Skin epidermis (tissue), 12 donors: Measurements from ENCODE around the gene SLC7A8.
A peak's percentile ranks its signal among the peaks of the same experiment; 100 is the strongest.

ENCODE experiments used
- H3K27ac ChIP-seq, 21 experiments: fragments of 200-600 bp; sonication (generic) in 11 of 21; one replicate each; pipeline ENCODE4 v1.5.0; 2020; ENCODE audit warnings: mild to moderate bottlenecking in 3 of 21, inconsistent platforms in 2 of 21, moderate library complexity in 2 of 21
- H3K4me3 ChIP-seq, 7 experiments: fragments of 200-600 bp; sonication (generic) in 2 of 7; one replicate each; pipeline ENCODE4 v1.5.0; 2020; ENCODE audit warnings: inconsistent platforms in 2 of 7, mild to moderate bottlenecking in 2 of 7, moderate library complexity in 1 of 7

The SLC7A8 gene

DNA sequence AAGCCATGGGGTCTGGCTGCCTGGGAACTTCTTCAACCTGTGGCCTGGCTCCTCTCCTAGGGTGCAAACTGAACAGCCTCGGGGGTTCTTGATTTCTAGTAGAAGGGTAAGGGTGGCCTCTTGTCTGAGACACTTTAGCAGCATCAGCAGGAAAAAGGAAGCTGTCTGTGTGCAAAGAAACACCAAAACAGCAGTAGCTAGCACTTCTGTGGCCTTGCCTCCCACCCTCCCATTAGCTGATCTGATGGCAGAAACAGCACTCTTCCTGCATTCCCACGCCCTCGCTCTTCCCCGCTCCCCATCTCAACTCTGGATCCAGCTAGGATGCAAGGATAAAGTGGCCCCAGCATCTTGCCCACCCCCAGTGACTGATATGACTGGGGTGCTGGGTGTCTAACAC is 20.7 kb downstream of the SLC7A8 start:
- Histone ChIP-seq H3K27ac (peak overlapping the region in 4 of 21 experiments; percentile 4 to 57 (median 28)), H3K4me3 (no peak overlapping the region)

DNA sequence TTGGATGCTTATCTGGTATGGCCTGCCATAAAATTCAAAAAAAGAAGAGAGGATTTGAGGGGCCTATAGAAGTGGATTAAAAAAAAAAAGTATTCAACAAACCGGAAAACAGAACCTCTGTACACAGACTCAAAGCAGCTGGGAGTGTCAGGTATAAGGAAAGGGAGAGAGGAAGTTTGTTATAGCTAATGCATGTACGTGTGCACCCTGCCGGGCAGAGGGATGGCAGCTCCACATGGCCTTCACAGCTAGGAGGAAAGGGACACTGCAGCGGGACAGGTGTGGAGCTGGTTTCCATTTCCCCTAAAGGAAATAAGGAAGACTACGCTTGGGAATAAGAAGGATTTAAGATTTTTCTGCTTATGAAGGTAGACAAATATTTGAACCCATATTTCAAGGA is 21.5 kb downstream of the SLC7A8 start:
- H3K27ac ChIP-seq, result no peak overlapping the region
- H3K4me3 ChIP-seq, result no peak overlapping the region

DNA sequence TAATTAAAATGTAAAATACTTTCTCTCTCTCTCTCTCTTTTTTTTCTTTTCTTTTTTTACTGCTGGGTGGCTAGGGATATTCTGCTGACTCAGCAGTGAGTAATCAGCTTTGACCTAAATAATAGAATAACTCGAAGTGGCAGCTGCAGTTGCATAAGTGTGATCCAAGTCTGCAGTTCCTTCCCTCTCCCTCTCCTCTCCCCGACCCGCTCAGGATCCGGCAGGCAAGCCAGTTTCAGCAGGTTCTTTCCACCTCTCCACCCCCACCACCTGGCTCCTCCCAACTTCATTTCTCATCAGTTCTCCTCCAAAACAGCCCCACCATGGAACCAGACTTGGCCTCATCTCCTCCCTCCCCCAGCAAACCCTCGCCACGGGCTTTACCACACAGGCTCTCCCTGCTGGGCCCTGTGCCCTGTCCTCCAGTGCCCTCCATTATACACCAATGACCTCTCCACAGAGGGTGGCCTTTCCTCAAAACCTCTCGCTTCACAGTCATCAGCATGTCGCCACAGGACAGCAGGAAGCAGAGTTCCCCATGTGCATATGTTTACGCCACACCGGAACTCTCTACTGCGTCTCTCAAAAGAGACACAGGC is 22.4 kb downstream of the SLC7A8 start:
- Histone ChIP-seq H3K4me3 (no peak overlapping the region), H3K27ac (peak overlapping the region in 18 of 21 experiments; percentile 31 to 81 (median 70))

DNA sequence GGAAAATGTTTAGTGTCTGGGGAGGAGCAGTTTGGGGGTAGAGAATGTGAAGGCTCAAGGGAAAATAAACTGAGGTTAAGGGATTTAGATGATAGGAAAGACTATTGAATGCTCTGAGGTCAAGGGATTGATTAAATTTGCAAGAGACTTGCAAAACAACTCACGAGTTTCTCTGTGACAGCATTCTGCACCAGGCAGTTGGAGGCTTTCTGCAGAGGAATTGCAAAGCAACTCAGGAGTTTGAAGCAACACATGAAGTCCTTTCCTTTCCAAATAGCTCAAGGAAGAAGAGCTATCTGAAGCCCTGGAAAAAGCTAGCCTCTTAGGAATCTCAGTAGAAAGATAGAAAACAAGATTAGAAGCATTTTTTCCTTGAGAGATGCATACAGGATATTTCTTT is 23.9 kb downstream of the SLC7A8 start:
- H3K4me3 ChIP-seq, result no peak overlapping the region
- peak overlapping the region in 2 of 21 experiments; percentile 42 to 43 for H3K27ac ChIP-seq

DNA sequence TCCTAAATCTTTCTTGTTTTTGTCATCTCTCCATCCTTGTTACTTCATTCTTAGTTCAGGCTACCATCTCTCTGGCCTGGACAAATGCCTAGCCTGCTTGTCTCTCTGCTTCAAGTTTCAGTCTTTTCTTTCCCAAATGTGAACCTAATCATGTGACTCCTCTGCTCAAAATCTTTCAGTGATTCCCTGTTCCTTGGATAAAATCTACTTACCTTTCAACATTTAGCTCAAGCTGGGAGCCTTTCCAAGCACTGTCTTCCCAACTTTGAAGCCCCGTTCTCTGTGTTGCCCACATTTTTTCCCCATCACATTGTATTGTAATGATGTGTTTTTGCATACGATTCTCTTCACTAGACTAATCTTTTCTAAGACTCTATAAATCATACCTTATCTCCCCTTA is 24.7 kb downstream of the SLC7A8 start:
- Histone ChIP-seq H3K27ac (no peak overlapping the region), H3K4me3 (no peak overlapping the region)

DNA sequence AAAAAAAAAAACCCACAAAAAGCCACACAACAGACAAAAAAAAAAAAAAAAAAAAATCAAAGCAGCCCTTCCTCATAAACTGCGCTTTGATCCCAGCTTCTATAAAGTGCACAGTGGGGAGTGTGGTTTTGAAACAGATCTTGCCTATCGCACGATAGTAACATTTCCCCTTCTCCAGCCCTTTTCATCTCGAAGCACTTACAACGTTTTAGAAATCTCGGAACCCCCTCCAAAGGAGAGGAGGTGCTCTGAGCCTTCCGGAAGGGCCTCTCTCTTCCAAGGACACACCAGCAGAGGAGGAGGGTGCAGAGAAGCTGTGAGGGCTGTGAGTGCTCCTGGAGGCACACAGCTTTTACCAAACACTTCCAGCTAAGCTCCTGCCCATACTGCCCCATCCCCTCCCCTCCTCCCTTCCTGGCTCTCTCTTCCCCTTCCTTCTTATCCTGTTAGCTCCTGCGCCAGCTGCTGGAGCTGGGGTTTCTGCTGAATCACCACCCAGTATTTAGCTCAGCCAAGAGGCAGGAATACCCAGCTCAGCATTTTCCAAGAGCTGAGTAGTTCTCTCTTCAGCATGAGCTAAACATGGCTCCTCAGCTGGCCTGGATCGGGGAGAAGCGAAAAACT is 28.4 kb downstream of the SLC7A8 start:
- Histone ChIP-seq H3K27ac (peak overlapping the region in 19 of 21 experiments; percentile 41 to 91 (median 82)), H3K4me3 (peak overlapping the region in 2 of 7 experiments; percentile 11 to 13)

DNA sequence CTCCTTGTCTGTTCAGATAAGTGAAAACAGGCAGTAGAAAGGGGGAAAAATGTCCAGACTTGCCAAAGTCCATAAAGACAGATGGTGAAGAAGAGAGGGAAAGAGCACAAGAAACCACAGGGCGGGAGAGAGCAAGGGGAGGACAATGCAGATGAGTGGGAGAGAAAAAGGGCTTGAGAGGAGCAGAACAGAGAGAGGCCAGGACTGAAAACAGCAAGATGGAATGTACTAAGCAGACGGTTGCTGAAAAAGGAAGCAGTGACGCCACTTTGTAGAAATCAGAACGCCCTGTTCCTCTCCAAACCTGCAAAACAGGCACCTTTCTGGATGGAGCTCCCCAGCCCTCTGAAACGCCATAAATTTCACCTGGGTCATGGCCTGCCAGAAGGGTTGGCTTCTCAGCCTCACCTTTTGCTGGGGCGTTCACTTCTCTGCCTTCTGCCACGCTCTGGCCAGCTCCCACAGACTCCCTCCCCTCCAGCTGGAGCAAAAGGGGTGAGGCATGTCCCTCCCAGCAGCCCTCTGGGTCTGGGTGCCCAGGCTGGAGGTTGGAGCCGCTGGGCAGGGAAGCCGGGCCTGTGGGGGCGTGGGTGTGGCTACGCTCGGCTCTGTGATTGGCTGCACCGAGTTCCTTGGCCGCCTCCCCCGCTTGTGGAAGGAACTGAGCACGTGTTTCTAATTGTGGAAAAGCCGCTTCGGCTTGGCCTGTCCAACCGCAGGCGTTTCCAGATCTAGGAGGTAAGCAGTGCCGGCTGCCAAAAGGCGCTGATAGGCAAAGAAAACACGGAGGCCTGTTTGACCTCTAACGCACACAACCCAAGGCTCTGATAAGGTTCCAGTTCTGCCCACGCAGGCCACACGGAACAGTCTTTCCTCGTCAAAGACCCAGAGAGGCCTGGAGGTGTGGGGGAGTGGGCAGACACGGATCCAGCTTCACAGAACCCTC is 29.3 kb downstream of the SLC7A8 start:
- H3K4me3 ChIP-seq, result peak overlapping the region in 5 of 7 experiments; percentile 8 to 20 (median 11)
- H3K27ac ChIP-seq, result peak overlapping the region in 20 of 21 experiments; percentile 41 to 91 (median 81)

DNA sequence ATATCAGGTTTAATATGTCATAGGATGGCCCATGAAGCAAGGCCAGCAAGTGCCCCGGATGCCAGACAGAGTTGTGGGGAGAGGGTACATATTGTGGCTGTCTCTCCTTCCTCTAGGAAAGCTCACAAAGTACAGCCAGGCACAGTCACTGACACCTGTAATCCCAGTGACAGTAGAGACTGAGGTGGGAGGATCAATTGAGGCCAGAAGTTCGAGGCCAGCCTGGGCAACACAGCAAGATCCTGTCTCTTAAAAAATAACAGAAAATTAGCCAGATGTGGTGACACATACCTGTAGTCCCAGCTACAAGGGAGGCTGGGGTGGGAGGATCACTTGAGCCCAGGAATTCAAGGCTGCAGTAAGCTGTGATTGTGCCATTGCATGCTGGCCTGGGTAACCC is 32.1 kb downstream of the SLC7A8 start:
- no peak overlapping the region for H3K4me3 ChIP-seq

DNA sequence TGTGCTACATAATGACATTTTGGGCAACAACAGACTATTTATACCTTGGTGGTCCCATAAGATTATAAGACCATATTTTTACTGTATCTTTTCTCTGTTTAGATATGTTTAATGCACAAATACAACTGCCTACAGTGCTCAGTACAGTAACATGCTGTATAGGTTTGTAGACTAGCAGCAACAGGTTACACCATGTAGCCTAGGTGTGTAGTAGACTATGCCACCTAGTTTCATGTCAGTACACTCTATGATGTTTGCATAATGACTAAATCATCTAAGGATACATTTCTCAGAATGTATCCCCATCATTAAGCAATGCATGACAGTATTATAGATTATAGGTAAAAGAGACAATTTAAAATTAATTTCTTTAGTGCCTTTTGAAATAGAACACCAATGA is 33.7 kb downstream of the SLC7A8 start:
- no peak overlapping the region for H3K27ac ChIP-seq
- no peak overlapping the region for H3K4me3 ChIP-seq

More for the DNA sequence above, 32.1 kb downstream of the SLC7A8 start:
- H3K27ac ChIP-seq, result peak overlapping the region in 1 of 21 experiments; percentile 9

DNA sequence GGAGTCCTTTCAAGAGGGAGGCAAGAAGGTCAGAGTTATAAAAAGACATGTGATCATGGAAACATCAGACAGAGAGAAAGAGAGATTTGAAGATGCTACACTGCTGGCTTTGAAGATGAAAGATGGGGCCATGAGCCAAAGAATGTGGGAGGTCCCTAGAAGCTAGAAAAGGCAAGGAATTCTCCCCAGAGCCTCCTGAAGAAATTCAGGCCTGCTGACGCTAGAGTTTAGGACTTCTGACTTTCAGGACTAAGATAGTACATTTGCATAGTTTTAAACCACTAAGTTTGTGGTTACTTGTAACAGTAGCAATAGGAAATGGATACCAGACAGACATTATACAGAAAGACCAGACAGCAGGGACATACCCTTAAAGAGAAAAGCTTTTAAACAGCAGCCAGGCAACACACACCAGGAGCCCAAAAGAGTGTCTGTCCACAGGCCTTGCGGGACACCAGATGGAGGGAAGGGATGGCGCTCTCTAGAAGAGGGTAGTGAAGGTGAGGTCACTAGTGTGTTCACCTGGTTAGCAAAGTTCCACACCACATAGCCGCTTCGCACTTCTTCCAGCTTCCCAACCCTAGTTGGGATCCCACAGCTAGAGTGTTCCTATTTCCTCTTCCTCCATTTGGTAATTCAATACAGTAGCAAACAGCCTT is 34.7 kb downstream of the SLC7A8 start:
- Histone ChIP-seq H3K27ac (peak overlapping the region in 1 of 21 experiments; percentile 29), H3K4me3 (no peak overlapping the region)

DNA sequence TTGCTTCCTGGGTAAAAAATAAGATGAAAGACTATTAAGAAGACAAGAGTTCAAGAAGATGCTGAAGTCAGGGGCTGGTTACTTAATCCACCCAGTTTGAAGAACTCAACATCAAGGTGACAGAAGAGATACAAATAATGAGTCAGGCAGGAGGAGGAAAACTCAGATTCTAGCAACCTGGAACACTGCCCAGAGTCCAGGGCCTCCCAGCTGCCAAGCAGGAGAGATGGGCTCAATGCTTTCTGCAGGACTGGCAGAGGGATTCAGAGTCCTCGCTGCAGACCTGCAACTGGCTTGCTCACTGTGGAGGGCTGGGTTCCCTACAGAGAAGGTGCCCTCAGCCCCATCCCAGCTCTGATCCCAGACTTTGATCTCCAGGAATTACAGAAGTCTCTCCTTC is 35.8 kb downstream of the SLC7A8 start:
- Histone ChIP-seq H3K27ac (peak overlapping the region in 1 of 21 experiments; percentile 46), H3K4me3 (no peak overlapping the region)

DNA sequence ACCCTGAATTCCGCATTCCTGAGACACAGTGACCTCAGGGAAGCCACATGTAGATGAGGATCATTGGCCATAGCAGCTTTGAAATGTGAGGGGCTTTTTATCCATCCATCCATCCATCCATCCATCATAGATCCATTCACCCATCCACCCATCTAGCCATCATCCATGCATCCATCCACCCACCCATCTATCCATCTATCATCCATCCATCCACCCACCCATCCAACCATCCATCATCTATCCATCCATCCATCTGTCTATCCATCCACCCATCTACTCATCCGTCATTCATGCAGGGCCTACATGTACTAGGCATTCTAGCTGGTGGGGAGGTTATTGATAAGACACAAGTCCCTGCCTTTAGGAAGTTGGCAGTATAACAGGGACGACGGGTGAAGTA is 36.5 kb downstream of the SLC7A8 start:
- H3K27ac ChIP-seq, result peak overlapping the region in 2 of 21 experiments; percentile 28 to 70
- H3K4me3 ChIP-seq, result no peak overlapping the region

DNA sequence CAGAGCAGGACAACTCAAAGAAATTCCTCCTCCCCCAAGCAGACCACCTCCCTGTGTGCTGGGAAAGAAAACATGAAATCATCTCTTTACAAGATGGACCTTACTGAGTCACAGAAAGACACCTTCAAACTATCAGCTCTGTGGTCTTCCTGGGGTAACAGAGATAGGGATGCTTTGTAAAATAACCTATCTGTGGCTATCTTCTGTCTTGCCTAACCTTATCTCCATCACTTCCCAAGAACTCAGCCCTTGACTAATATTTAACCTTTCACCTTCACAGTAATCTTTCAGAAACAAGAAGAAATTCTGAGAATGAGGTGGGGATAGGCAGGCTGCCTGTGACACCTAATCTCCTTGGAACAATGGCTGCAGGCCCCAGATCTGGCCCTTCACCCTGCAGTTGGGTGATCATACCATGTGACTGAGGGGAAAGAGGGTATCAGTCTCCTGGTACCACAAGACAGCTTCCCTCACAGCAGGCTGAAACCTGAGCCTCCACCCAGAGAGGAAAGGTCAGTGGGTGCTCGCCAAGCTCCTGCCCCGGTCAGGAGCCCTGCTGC is 37.0 kb downstream of the SLC7A8 start:
- Histone ChIP-seq H3K4me3 (no peak overlapping the region), H3K27ac (peak overlapping the region in 6 of 21 experiments; percentile 18 to 70 (median 28))

DNA sequence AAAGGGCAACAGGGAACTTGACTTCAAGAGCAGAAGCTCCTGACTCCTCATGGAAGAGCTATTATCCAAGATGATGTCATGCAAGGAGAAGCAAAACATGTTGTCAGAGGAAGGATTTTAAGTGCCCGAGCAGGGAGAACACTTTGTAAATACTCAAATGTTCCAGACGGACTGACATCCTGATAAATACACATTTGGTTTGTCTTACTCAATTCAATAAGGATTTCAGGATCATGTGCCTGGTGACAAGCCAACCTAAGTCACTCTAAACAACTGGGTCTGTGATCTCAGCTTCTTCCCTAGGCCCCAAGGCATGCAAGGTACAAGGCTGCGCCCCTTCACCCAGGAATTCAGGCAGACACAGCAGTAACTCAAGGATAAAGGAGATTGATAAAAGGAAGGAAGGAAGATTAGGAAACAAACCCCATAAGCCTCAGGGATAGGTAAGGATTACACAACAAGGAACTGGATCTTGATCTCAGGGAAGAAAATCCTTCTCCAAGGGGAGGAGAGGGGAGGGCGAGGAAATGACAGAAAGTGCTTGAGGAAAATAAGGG is 37.6 kb downstream of the SLC7A8 start:
- Histone ChIP-seq H3K4me3 (no peak overlapping the region), H3K27ac (peak overlapping the region in 6 of 21 experiments; percentile 18 to 70 (median 28))

DNA sequence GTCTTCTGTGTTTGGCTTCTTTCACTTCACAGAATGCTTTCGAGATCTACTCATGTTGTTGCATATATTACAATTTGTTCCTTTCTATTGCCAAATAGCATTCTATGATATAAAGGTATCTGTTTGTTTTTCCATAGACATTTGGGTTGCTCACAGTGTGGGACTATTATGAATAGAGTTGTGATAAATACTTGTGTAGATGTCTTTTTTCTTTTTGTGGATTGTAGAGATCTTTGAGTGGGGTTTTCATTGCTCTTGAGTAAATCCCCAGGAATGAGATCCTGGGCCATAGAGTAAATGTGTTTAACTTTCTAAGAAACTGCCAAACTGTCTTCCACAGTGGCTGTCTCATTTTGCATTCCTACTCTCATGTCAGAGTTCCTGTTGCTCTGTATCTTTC is 39.5 kb downstream of the SLC7A8 start:
- no peak overlapping the region for H3K27ac ChIP-seq
- H3K4me3 ChIP-seq, result no peak overlapping the region

DNA sequence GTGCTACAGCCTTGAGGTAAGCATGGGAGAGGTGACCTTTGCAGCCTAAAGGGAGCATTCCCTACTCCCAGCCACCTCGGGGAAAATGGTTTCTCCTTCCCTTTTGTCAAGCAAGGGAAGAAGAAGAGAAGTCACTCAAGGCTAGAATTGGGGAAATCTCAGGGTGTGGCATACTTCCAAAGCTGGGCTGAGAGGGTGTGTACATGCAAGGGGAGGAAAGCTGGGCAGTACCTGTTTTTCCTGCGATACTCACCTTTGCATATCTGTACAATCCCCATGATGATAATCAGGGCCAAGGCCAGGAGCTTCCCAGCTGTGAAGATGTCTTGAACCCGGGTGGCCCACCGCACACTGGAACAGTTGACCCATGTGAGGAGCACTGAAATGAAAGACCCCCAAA is 40.6 kb downstream of the SLC7A8 start:
- Histone ChIP-seq H3K4me3 (no peak overlapping the region), H3K27ac (peak overlapping the region in 2 of 21 experiments; percentile 34 to 65)

DNA sequence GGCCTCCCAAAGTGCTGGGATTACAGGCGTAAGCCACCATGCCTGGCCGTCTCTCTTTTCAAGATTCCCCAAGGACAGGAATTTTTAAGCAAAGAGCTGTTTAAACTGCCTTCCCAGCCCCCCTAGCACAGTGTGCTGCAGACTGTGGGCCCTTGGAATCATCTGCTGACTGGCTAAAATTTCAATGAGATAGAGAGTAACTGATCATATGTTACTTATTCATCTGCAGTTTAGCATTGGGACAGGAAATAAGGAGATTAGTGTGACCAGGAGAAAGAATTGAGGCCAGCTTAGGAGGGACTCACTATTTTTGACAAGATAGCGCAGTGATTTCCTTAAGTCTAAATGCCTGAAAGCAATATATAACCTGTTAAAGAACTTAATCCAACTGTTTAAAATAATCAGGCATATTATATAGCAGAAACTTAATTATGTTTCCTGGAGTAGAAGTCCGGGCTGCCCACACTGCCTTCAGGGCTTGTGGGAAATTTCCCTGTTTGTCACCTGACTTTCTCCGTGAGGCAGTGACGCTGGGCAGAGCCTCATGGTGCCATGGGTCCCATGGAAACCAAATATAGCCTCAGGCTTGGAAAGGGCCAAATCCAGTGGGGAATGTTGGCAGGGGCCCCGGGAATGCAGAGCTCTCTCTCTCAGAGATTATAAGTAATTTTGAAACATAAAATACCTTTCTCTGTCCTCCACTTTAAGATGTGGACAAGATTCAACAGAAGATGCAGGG is 41.6 kb downstream of the SLC7A8 start:
- Histone ChIP-seq H3K4me3 (no peak overlapping the region), H3K27ac (peak overlapping the region in 2 of 21 experiments; percentile 63 to 65)

DNA sequence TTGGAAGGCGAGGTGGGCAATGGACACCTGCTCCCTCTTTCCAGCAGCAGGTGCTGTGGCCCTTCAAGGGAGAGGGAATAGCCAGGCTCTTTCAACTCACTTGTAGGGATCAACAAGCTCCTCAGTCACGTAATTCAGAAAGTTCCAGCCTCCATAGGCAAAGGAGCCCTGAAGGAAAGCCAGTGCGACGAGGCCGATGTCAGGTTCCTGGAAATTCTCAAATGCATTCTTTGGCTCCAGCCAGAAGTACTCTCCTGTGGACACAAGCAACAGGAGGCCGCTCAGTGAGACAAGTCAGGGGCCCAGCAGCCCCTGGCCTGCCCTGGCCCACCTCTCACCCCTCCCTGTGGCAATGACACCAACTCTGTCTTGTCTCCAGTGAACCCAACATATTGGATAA is 43.1 kb downstream of the SLC7A8 start:
- peak overlapping the region in 1 of 21 experiments; percentile 51 for H3K27ac ChIP-seq

DNA sequence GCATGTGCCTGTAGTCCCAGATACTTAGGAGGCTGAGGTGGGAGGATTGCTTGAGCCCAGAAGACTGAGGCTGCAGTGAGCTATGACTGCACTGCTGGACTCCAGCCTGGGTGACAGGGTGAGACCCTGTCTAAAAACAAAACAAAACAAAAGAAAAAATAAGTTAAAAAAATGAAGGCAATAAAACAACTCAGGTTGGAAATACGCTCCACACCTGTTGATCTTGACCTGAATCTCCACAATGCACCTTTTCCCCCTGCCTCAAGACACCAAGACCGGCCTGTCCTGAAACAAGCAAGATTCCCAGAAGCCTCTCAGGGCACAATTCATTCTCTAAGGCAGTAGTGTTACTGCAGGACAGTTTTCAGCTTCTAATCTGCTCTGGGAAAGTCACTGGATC is 43.6 kb downstream of the SLC7A8 start:
- H3K4me3 ChIP-seq, result no peak overlapping the region
- H3K27ac ChIP-seq, result no peak overlapping the region

More for the DNA sequence above, 43.1 kb downstream of the SLC7A8 start:
- H3K4me3 ChIP-seq, result no peak overlapping the region
